Omental fat pad (tissue), 4 donors: ENCODE data around the gene HINFP. TPM values are rescaled to one million over a fixed set of nuclear protein-coding genes. Genes with fewer than 3 reads are reported as not detected.

Experiments used
- ATAC-seq: fragments of 150-250 bp; one replicate; pipeline ENCODE4 v1.9.1; 2016; ENCODE audit warnings: mild to moderate bottlenecking, moderate library complexity; ENCODE audit not compliant: low FRiP score
- DNase-seq: peaks from one replicate; pipeline ENCODE4 v3.0.0-alpha.2; 2019; ENCODE audit warnings: low spot score
- total RNA-seq, 4 donors: library from RNA; depleted of rRNA; stranded (reverse); fragments of >200 nt; gene quantifications; one replicate each; pipeline ENCODE4 v1.1.0, GENCODE V29; 2016
- TF ChIP-seq, protein P1 (sequence below), 3 donors: fragments of 450-650 bp; IDR thresholded peaks; one replicate each; pipeline ENCODE4 v1.5.1; 2016 to 2017; ENCODE audit warnings: antibody characterized with exemption in 3 of 3, mild to moderate bottlenecking in 3 of 3, moderate library complexity in 2 of 3

Gene HINFP, protein sequence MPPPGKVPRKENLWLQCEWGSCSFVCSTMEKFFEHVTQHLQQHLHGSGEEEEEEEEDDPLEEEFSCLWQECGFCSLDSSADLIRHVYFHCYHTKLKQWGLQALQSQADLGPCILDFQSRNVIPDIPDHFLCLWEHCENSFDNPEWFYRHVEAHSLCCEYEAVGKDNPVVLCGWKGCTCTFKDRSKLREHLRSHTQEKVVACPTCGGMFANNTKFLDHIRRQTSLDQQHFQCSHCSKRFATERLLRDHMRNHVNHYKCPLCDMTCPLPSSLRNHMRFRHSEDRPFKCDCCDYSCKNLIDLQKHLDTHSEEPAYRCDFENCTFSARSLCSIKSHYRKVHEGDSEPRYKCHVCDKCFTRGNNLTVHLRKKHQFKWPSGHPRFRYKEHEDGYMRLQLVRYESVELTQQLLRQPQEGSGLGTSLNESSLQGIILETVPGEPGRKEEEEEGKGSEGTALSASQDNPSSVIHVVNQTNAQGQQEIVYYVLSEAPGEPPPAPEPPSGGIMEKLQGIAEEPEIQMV
- 10 to 100 TPM; 10.2 to 31.0 (median 24.4) TPM for total RNA-seq

DNA sequence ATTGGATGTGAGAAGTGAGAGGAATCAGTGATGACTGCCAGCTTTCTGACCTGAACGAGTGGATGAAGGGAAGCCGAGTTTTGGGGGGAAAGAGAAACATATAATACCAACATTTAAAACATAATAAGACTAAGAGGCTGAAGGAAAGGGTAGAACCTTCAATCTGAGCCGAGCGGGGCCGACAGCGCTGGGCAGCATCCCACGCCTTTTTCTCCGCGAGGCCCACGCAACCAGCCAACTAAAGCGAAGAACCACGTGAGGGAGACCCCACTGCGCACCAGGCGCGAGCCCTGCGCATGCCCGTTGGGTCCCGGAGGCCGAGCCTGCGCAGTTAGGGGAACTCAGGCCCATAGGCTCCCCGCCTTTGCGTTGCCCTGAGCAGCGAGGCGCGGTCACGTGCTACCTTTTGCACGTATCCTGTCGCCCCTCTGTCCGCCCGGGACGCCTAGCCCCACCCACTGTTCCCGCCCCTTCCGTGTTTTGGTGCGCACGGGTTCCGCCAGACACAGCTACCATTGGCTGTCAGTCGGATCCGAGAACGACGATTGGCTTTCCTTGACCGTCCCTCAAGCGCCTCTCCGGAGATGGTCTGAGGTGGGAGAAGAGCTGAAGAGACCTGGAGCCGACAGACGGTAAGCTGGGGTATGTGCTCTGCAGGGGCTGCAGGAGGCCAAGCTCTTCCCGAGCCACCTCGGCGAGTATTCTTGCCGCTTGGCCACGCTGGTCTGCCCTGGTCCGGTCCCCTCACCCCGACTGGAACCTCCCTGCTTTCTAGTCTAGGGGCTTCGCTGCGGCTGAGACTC, at the start of gene HINFP:
Gene HINFP (plus strand): TSS at position 573 of the 803 bp plus-strand sequence. CDS start 5,365 bp downstream, outside the sequence.
- TF ChIP-seq, protein P1, sequence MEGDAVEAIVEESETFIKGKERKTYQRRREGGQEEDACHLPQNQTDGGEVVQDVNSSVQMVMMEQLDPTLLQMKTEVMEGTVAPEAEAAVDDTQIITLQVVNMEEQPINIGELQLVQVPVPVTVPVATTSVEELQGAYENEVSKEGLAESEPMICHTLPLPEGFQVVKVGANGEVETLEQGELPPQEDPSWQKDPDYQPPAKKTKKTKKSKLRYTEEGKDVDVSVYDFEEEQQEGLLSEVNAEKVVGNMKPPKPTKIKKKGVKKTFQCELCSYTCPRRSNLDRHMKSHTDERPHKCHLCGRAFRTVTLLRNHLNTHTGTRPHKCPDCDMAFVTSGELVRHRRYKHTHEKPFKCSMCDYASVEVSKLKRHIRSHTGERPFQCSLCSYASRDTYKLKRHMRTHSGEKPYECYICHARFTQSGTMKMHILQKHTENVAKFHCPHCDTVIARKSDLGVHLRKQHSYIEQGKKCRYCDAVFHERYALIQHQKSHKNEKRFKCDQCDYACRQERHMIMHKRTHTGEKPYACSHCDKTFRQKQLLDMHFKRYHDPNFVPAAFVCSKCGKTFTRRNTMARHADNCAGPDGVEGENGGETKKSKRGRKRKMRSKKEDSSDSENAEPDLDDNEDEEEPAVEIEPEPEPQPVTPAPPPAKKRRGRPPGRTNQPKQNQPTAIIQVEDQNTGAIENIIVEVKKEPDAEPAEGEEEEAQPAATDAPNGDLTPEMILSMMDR (IDR thresholded peaks at IDR 0.05): no peak
- peak; percentile 96 for DNase-seq
- peak; percentile 99 for ATAC-seq

DNA sequence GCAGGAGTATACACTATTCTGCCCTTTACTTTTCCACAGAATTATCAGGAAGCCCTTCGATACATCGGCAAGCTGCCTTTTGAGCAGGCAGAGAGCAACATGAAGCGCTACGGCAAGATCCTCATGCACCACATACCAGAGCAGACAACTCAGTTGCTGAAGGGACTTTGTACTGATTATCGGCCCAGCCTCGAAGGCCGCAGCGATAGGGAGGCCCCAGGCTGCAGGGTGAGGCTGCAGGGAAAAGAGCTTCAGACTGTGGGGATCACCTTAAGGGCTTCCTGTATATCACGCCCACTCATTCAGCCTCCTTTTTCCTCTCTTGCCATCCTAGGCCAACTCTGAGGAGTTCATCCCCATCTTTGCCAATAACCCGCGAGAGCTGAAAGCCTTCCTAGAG, 43.5 kb upstream of the HINFP start:
- TF ChIP-seq, protein P1 (IDR thresholded peaks at IDR 0.05): no peak
- DNase-seq (no peak), ATAC-seq (no peak)

DNA sequence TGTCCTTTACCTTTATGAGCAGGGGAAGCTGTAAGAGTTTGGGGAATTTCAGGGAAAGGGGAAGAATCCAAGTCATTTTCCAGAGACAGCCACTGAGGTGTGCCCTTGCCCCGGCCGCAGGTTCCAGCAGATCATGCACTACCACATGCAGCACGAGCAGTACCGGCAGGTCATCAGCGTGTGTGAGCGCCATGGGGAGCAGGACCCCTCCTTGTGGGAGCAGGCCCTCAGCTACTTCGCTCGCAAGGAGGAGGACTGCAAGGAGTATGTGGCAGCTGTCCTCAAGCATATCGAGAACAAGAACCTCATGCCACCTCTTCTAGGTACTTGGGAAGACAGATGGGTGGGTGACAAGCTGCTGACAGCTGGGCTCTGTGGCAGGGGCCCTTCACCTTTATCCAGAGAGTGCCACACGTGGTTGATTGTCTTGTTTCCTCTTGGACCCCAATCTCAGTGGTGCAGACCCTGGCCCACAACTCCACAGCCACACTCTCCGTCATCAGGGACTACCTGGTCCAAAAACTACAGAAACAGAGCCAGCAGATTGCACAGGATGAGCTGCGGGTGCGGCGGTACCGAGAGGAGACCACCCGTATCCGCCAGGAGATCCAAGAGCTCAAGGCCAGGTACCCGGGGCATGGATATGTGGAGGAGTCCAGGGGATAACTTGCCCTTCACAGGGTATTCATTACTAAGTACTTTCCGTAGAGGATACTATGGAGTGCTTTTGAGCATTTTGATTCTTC, 42.5 kb upstream of the HINFP start:
- no peak for DNase-seq
- no peak for ATAC-seq
- TF ChIP-seq, protein P1 (IDR thresholded peaks at IDR 0.05): no peak

DNA sequence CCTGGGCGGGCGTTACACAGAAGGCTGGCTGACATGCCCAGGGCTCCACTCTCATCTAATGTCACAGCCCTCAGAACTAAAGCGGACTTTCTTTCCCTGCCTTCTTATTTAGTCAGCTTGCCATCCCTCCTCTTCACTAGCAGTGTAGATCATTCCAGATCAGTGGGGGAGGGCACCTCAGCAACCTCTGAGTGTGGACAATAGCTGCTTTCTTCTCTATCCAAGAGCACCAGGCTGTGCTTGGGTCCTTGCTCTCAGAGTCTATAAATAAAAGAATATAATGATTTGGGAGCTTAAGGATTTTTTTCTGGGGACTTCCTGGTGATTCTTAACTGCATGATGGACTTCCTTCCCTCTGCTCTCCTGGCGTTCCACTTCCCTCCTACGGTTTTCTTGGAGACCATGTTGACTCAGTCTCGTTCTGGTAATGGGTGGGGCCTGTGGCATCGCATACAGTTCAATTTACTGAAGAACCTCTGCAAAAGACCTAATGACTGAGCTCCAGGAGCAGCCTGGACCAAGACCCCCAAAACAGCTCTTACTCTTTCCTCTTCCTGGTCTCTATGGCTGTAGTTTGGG, 39.6 kb upstream of the HINFP start:
- ATAC-seq: no peak
- no peak for DNase-seq
- TF ChIP-seq, protein P1 (IDR thresholded peaks at IDR 0.05): no peak

DNA sequence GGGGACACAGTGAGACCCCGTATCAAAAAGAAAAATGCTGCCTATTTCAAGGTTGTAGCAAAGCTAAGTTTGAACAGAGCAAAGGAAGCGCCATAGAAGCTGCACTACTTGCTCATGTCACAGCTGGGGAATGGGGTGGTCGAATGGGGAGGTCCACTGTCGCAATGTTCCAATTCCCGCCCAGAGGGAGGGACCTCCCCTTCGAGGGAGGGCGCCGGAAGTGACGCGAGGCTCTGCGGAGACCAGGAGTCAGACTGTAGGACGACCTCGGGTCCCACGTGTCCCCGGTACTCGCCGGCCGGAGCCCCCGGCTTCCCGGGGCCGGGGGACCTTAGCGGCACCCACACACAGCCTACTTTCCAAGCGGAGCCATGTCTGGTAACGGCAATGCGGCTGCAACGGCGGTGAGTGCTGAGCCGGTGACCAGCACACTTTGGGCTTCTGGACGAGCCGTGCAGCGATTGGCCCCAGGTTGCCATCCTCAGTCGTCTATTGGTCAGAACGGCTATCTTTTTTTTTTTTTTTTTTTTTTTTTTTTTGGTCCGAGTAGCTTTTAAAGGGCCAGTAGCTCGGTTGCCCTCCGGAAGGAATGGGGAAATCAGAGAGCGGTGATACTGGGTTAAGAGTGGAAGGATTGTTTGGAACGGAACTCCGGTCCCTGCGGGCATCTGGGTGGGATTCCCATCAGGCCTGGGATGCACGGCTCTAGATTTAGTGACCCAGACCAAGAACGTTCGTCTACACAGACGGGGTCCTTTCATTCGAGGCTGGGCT, 36.5 kb upstream of the HINFP start, which contains the start of gene HMBS:
Gene HMBS (plus strand): TSS at position 219 of the 774 bp plus-strand sequence. CDS start 153 bp downstream, at position 372.
- peak; percentile 90 for DNase-seq
- TF ChIP-seq, protein P1 (IDR thresholded peaks at IDR 0.05): no peak
- ATAC-seq: peak; percentile 97
